ENCODE data around the gene CCDC149.

Gene CCDC149

DNA sequence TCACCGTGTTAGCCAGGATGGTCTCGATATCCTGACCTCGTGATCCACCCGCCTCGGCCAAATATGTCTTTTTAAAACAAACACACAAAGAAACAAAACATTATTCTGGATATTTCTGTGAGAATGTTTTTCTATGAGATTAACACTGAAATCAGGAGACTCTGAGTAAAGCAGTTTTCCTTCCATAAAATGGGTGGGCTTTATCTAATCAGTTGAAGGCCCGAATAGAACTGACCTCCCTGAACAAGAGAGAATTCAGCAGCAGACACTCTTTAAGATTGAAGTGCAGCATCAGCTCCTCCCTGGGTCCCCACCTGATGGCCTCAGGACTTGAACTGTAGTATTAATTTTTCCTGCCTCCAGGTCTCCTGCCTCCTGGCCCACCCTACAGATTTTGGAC lies 139.9 kb downstream of the CCDC149 start:
- no peak for DNase-seq

DNA sequence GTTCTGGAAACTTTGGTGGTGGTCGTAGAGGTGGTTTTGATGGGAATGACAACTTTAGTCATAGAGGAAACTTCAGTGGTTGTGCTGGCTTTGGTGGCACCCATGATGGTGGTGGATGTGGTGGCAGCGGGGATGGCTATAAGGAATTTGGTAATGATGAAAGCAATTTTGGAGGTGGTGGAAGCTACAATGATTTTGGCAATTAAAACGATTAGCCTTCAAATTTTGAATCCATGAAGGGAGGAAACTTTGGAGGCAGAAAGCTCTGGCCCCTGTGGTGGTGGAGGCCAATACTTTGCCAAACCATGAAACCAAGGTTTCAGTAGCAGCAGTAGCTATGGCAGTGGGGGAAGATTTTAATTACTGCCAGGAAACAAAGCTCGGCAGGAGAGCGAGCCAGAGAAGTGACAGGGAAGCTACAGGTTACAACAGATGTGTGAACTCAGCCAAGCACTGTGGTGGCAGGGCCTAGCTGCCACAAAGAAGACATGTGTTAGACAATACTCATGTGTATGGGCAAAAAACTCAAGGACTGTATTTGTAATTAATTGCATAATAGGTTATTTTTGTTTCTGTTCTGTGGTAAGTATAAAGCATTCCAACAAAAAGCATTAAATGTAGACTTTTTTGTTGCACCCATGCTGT lies 140.7 kb downstream of the CCDC149 start:
- DNase-seq = no peak

DNA sequence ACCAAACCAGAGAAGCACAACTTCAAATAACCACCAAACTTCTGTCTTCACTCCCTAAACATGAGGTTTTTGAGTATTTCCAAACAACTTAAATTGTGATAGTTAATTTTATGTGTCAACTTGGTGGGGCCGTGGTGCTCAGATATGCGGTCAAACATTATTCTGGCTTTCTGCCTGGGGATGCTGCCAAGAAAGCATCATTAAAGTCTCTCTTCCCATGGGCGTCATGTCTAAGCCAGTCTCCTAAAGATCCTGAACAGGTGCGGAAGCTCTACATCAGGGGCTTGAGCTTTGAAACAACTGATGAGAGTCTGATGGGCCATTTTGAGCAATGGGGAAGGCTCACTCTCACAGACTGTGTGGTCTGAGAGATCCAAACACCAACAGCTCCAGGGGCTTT lies 141.6 kb downstream of the CCDC149 start:
- DNase-seq = no peak

DNA sequence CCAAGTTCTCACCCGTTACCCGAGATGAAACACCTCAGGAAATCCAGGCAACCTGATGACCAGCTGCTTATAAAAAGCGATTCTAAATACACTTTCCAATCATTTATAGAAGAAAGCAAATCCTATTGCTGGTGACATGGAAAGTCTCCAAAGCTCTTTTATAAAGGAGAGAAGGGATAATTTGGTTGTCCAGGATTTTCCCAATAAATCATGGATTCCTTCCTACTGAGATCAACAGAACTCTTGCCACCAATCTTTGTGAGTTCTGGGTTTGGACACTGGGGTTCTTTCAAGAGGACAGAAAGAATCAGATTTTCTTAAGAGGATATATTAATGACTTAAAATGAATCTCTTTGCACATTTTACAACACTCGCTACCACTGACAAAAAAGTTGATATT lies 142.2 kb downstream of the CCDC149 start:
- DNase-seq = no peak

DNA sequence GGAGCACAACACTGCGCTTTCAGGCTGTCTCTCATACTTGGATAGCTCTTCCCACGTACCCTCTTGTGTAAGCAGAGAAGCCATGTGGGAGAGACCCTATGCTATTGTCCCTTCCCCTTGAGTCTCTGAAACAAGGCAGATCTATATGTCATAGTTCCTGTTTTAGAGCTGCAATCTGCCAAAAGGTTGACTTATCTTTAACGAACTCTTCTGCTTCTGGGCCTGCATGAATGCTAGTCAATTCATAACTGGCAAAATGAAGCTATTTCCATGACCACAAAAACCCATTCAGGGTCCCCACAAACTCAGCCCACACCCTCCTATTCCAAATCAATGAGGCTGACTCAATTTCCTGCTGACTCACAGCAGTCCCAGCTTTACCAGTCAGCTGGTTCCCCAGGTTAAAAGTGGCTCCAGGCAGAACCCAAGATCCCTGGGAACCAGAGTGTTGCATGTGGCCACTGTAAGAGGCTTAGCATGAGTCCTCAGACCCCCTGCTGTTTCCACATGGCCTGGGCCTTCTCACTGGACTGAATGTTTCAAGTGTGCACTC lies 142.7 kb downstream of the CCDC149 start:
- DNase-seq = no peak

DNA sequence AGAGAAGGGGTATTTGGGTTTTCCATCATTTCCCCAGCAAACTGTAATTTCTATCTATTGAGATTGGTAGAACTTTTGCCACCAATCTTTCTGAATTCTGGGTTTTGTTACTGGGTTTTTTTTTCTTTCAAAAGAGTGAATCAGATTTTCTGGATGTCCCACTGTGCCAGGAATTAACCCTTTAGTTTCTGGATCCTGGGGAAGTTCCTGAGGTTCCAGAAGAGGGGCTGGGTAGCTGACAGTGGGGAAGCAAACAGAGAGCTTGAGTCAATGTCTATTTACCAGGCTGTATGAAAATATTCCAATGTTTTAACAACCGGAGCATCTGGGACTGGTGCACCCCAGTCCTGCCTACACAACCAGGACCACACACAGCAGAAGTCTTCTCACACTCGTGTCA lies 143.3 kb downstream of the CCDC149 start:
- DNase-seq = no peak

DNA sequence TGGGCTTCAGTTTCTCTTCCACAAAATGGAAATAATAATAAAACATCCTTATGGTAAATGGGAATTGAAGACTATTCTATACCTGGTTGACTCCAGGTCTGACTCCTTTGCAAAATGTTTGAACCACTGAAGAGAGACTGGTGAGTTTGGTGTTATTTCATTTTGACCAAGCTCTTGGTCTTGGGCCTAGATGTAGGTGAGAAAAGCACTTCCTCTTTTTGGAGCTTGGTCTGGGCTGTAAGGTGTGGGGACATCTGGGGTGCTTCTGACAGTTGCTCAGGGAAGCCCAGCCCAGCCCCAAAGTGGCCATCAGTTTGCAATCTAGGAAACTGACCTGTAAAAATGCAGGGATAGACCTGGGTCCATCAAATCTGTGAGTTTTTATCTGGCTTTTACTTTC lies 144.2 kb downstream of the CCDC149 start:
- DNase-seq = no peak

DNA sequence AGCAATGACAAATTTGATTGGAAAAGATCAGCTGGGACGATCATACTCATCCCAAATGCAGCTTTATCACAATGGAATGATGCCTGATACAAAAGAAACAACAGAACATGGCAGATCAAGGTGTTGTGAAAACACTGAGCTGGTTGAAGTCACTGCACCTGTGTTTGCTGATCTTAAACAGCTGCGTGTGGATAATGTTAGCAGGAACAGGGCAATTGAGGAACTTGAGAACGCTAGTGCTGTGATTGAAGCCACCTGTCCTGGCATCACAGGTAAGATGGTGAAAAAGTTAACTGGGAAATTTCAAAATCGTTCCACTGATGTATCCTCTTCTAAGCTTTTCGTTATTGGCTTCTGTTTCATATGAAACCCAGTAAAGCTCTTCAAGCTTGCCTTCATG lies 144.8 kb downstream of the CCDC149 start:
- no peak for DNase-seq

DNA sequence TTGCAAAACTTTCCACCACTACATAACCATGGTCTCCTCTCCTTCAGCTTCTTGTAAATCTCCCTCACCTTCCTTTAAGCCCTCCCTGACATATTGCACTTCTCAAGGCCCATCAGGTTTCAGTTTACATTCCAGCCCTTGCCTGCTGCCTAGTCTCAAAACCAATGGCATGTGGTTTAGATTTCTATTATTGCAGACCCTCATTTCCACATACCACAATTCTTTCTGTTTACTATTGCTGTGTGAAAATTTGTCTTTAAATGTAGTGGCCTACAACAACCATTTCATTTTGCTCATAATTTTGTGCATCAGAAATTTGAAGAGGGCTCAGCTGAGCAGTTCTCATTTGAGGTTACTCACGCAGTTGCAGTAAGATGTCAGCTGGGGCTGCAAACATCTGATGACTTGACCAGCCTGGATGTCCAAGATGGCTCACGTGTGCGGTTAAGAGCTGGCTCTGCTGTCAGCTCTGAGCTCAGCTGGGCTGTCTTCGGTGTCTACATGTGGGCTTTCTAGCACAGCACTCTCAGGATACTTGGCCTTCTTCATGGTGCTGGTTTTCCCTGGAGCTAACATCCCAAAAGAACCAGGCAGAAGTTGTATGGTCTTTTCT lies 147.4 kb downstream of the CCDC149 start:
- DNase-seq = no peak

DNA sequence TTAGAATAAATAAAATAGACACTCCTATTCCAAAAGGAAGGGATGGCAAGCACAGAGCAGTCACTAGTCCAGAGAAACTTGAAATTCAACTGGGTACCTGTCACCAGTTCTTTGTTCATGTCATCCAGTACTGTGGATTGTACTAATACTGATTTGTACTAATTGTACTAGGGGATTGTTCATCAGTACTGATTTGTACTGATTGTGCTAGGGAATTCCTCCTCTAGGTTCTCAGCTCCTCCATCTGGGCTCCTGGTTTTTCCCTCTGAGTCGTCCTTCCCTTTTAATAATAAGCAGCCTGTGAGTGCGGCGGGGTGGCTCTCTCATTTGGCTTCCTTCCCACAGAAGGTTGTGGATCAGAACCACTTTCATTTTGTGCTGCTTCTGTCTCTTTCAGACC lies 148.5 kb downstream of the CCDC149 start:
- no peak for DNase-seq

DNA sequence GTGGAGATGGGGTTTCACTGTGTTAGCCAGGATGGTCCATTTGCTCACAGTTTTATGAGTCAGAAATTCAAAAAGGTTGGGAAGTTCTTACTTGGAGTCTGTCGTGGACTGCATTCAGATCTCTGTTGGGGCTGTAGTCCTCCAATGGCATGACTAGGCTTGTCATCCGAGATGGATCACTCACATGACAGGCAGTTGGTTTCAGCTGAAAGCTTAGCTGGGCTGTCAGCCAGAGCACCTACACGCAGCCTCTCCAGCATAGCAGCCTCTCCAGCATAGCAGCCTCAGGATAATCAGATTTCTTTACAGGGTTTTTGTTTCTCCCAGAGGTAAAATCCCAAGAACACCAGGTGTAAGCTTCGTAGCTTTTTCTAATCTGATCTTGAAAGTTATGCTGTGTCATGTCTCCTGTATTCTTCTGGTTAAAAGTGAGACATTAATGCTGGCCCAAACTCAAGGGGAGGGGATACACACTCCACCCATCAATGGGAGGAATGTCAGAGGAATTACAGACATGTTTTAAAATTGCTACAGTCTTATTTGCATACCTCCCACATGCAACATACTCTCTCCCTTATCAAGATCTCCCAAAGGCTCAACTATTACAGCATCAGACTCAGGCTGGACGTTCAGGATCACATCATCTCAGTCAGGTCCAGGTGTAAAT lies 149.1 kb downstream of the CCDC149 start:
- peak; percentile 22 for DNase-seq

Data from eye (tissue), 1 donor.